HepG2 (cell line): ENCODE data around the gene MYO7A. TPM values are rescaled to one million over a fixed set of nuclear protein-coding genes. Genes with fewer than 3 reads are reported as not detected.

Source experiments
- ATAC-seq: fragments of 200-7000 bp; cut with Tn5 transposase; 3 replicates; pipeline ENCODE4 v1.9.1; 2020; ENCODE audit warnings: mild to moderate bottlenecking, moderate library complexity
- BruUV-seq: library from RNA; stranded (reverse); fragments of 400-500 nt; replicated peaks from 2 replicates; lab custom pipeline; 2021; lab: Mats Ljungman, UMichigan
- CTCF ChIA-PET: fragments of 300-600 bp; formaldehyde crosslinking; extraction: SDS; loops from one replicate; lab custom pipeline; 2021; ENCODE audit warnings: low total read pairs, inconsistent platforms, low intra/inter-chr PET ratio; lab: Yijun Ruan, JAX
- POLR2A ChIA-PET: fragments of 350-600 bp; sonication (Branson Sonifier 250); formaldehyde crosslinking; loops from one replicate; lab custom pipeline; 2020; ENCODE audit warnings: antibody characterized with exemption, inconsistent platforms; lab: Yijun Ruan, JAX
- DNase-seq: peaks from one replicate; pipeline ENCODE4 v3.0.0-alpha.2; 2015; ENCODE audit warnings: low spot score
- FAIRE-seq: peaks from 3 replicates; lab custom pipeline; 2011; peaks lifted over from hg19 to GRCh38; lab: Jason Lieb, UNC
- H2AFZ ChIP-seq: one replicate; pipeline ENCODE4 v1.6.1; 2011; ENCODE audit warnings: low read length, inconsistent platforms
- H3K27ac ChIP-seq: fragments of 300-600 bp; 3 replicates; pipeline ENCODE4 v1.8.0; 2011; ENCODE audit warnings: mixed run types, mild to moderate bottlenecking, mixed read lengths, low read length, inconsistent platforms; ENCODE audit not compliant: insufficient read depth; ENCODE audit errors: extremely low read length
- H3K27me3 ChIP-seq, 2 experiments: fragments of 200-600 bp in 1 of 2; 2 replicates in 1 of 2; 3 replicates in 1 of 2; pipeline versions ENCODE4 v1.6.0 to v1.8.0; 2011; ENCODE audit warnings: low read length in 2 of 2, mild to moderate bottlenecking in 2 of 2, moderate library complexity in 2 of 2, inconsistent platforms in 1 of 2; ENCODE audit not compliant: insufficient read depth in 2 of 2, control insufficient read depth in 1 of 2
- H3K36me3 ChIP-seq, 2 experiments: fragments of 200-600 bp in 1 of 2; replicated peaks in 1 of 2; 2 replicates in 1 of 2; 3 replicates in 1 of 2; pipeline versions ENCODE4 v1.5.1 to v1.8.0; 2011; ENCODE audit warnings: low read length in 2 of 2, inconsistent platforms in 1 of 2; ENCODE audit not compliant: insufficient read depth in 2 of 2, control insufficient read depth in 1 of 2
- H3K4me1 ChIP-seq: 2 replicates; pipeline ENCODE4 v1.5.1; 2012; ENCODE audit warnings: low read length, inconsistent platforms; ENCODE audit not compliant: insufficient read depth
- H3K4me2 ChIP-seq: 2 replicates; pipeline ENCODE4 v1.6.0; 2011; ENCODE audit warnings: low read depth, low read length, inconsistent platforms
- H3K4me3 ChIP-seq, 3 experiments: fragments of 200-600 bp in 1 of 3; sonication (generic), shearing (Covaris generic) in 1 of 3; replicated peaks in 1 of 3; 2 replicates each; pipeline ENCODE4 v1.5.1; 2011 to 2016; ENCODE audit warnings: low read length in 3 of 3, inconsistent platforms in 2 of 3, low read depth in 2 of 3, mild to moderate bottlenecking in 2 of 3, control low read depth in 1 of 3, mixed read lengths in 1 of 3; ENCODE audit not compliant: insufficient read depth in 1 of 3
- H3K79me2 ChIP-seq: one replicate; pipeline ENCODE4 v1.6.1; 2011; ENCODE audit warnings: low read length, inconsistent platforms; ENCODE audit not compliant: insufficient read depth
- H3K9ac ChIP-seq: 2 replicates; pipeline ENCODE4 v1.6.0; 2011; ENCODE audit warnings: mild to moderate bottlenecking, low read depth, low read length, inconsistent platforms; ENCODE audit not compliant: insufficient read depth
- H3K9me3 ChIP-seq: 2 replicates; pipeline ENCODE4 v1.5.1; 2012; ENCODE audit warnings: mild to moderate bottlenecking, low read length
- H4K20me1 ChIP-seq: 2 replicates; pipeline ENCODE4 v1.6.0; 2011; ENCODE audit warnings: inconsistent platforms, mild to moderate bottlenecking, low read length, moderate library complexity; ENCODE audit not compliant: insufficient read depth
- CTCF ChIP-seq: sonication (generic); formaldehyde crosslinking; IDR thresholded peaks from 2 replicates; pipeline ENCODE4 v1.5.0; 2020; ENCODE audit warnings: mild to moderate bottlenecking, missing genetic modification reagents, moderate library complexity
- POLR2AphosphoS2 ChIP-seq: IDR thresholded peaks from 2 replicates; pipeline ENCODE4 v1.6.1; 2011; ENCODE audit warnings: low read depth, low read length, improper control_type of control experiment
- SMC3 ChIP-seq: IDR thresholded peaks from 2 replicates; pipeline ENCODE4 v1.6.1; 2011; ENCODE audit warnings: low read length, improper control_type of control experiment
- STAG1 ChIP-seq: sonication (generic); formaldehyde crosslinking; IDR thresholded peaks from 2 replicates; pipeline ENCODE4 v1.4.0; 2020; ENCODE audit warnings: missing genetic modification reagents
- ZNF24 ChIP-seq: fragments of 450-650 bp; IDR thresholded peaks from 2 replicates; pipeline ENCODE4 v1.6.1; 2017; ENCODE audit warnings: antibody characterized with exemption, mild to moderate bottlenecking
- ZNF263 ChIP-seq: sonication (generic); formaldehyde crosslinking; IDR thresholded peaks from 2 replicates; pipeline ENCODE4 v1.4.0; 2020; ENCODE audit warnings: missing genetic modification reagents
- WGBS: methylation state at CpG from one replicate; pipeline ENCODE4 v1.1.6; 2017; ENCODE audit warnings: low lambda C conversion rate; 5-methylcytosine and 5-hydroxymethylcytosine counted together
- in situ Hi-C: cut with HindIII; loops from 2 replicates; pipeline ENCODE4 v1.10.0; 2017; ENCODE audit warnings: low pct_unique_long_range_greater_than_20kb; ENCODE audit not compliant: extremely low pct_ligation_motif_present
- intact Hi-C: fragments of 100-400 bp; cut with micrococcal nuclease; formaldehyde crosslinking; loops from one replicate; pipeline ENCODE4 v1.10.0; 2022; ENCODE audit not compliant: unreplicated experiment
- polyA plus RNA-seq, 8 experiments: library from polyadenylated mRNA; depleted of rRNA in 3 of 8; stranded (reverse) in 7 of 8; unstranded in 1 of 8; fragments of >200 nt; fragmentation: Illumina TruSeq in 4 of 8; extraction: Trizol in 4 of 8; gene quantifications; 2 replicates each; pipeline versions ENCODE4 v1.2.1 to v1.2.3, GENCODE V29; 2011 to 2016; ENCODE audit warnings: low read depth in 4 of 8, missing spikeins in 1 of 8, mixed read lengths in 1 of 8; ENCODE audit not compliant: insufficient read depth in 1 of 8
- total RNA-seq, 5 experiments: library from RNA; depleted of rRNA; stranded (reverse); fragments of >200 nt; fragmentation: Illumina TruSeq; extraction: Trizol; gene quantifications; 2 replicates each; pipeline ENCODE4 v1.2.3, GENCODE V29; 2016; ENCODE audit warnings: low read depth in 1 of 5
- TF ChIP-seq, protein P1 (sequence below): sonication (generic); formaldehyde crosslinking; IDR thresholded peaks from 2 replicates; pipeline ENCODE4 v1.8.1; 2022; ENCODE audit warnings: low read depth, mild to moderate bottlenecking, missing genetic modification reagents

The MYO7A gene
- total and polyA plus RNA-seq, 2 of the 13 experiments (the other 11 are each of a cell fraction or from before 2014, with no cell fraction given), result 7.5 to 10.0 TPM

DNA sequence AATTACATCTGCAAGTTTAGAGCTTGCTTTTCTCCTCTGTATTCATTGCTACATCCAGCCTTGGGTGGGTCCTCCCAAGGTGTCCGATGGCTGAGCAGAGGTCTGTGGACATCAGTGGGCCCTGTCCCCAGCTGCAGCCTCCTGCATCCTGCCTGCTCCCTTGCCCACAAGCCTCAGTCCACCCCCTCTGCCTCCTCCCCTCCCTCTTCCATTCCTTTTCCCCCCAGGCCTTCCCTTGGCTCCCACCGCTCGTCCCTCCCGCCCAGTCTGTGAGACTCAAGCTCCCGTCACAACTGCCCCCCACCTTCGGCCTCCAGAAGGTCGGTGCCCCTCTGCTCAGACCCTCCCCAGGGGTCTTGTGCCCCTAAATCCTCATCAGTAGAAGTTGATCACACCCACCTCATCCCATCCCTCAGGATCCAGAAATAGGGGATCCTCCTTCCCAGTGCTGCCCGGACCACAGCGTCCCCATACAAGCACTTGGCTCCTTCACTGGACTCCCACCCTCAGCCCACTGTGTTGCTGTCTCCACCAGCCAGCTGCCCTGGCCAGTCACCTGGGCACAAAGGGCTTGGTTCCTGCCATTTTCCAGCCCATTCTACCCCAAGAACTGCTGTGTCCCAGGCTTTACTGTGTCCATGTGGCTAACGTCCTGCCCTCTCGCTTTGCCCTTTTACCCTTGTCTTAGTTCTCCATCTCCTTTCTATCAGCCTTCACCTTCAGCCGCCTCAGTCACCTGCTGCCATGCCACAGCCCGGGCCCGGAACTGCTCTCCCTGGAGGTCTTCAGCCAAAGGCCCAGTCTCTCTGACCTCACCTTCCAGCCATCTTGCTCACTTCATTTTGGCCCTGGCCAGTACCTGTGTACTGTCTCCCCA, 27.6 kb upstream of the MYO7A start:
- no peak overlapping the region for H3K4me3 ChIP-seq
- H3K36me3 ChIP-seq, result no peaks in the 10 kb centered on the region
- CTCF ChIA-PET, result interaction anchor here (1.8 to 2.7 kb wide), 2 partner anchors 53 to 181 kb away, joined by 6 to 18 read pairs; no protein-coding TSS in a partner anchor
- POLR2A ChIA-PET, result no interaction called here
- H3K9me3 ChIP-seq, result no peaks in the 10 kb centered on the region
- no peak for FAIRE-seq
- in situ Hi-C loops, result no loop called here
- 80% methylated on average over 14 of the region's 14 CpGs for WGBS
- H3K27me3 ChIP-seq, result peaks cover 0 to 4% of the 10 kb centered on the region in 2 experiments; a peak in 1 of 5 replicates
- no peak overlapping the region for H3K4me2 ChIP-seq
- TF ChIP-seq ZNF263 (CRISPR knock-in tag) (no peak), POLR2AphosphoS2 (no peak)
- TF ChIP-seq, all 625 proteins: peak for 0
- BruUV-seq, result no TSS peak
- intact Hi-C loops, result loop anchor here (2.0 kb wide), 1 partner anchor 54 kb away; no protein-coding TSS in a partner anchor
- Histone ChIP-seq H3K9ac (no peak overlapping the region), H4K20me1 (no peaks in the 10 kb centered on the region), H3K4me1 (peaks cover 22% of the 10 kb centered on the region), H3K79me2 (no peaks in the 10 kb centered on the region), H3K27ac (no peak overlapping the region), H2AFZ (no peak overlapping the region)
- DNase-seq, result no peak
- no peak for ATAC-seq

- ChIA-PET CTCF (interaction anchor here (1.8 to 2.7 kb wide), 2 partner anchors 54 to 181 kb away, joined by 6 to 18 read pairs; no protein-coding TSS in a partner anchor), POLR2A (no interaction called here)
- FAIRE-seq (peak; percentile 51), ATAC-seq (peak; percentile 45), DNase-seq (peak; percentile 41)
- H3K27me3 ChIP-seq, result peaks cover 1 to 4% of the 10 kb centered on the region in 2 experiments; a peak in 2 of 5 replicates
- H3K36me3 ChIP-seq, result no peaks in the 10 kb centered on the region
- no peaks in the 10 kb centered on the region for H4K20me1 ChIP-seq
- TF ChIP-seq SMC3, result peak; percentile 45; the same call in 1 of the 2 replicates
- TF ChIP-seq, protein P1, sequence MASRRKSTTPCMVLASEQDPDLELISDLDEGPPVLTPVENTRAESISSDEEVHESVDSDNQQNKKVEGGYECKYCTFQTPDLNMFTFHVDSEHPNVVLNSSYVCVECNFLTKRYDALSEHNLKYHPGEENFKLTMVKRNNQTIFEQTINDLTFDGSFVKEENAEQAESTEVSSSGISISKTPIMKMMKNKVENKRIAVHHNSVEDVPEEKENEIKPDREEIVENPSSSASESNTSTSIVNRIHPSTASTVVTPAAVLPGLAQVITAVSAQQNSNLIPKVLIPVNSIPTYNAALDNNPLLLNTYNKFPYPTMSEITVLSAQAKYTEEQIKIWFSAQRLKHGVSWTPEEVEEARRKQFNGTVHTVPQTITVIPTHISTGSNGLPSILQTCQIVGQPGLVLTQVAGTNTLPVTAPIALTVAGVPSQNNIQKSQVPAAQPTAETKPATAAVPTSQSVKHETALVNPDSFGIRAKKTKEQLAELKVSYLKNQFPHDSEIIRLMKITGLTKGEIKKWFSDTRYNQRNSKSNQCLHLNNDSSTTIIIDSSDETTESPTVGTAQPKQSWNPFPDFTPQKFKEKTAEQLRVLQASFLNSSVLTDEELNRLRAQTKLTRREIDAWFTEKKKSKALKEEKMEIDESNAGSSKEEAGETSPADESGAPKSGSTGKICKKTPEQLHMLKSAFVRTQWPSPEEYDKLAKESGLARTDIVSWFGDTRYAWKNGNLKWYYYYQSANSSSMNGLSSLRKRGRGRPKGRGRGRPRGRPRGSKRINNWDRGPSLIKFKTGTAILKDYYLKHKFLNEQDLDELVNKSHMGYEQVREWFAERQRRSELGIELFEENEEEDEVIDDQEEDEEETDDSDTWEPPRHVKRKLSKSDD (CRISPR knock-in tag), result no peak
- peak; percentile 56 for TF ChIP-seq CTCF (CRISPR knock-in tag)
- peak; percentile 55 for TF ChIP-seq STAG1 (CRISPR knock-in tag)
- TF ChIP-seq ZNF24, result peak; percentile 85
- H3K4me3 ChIP-seq, result no peak overlapping the region
- 61% methylated on average over 5 of the region's 5 CpGs for WGBS
- peaks cover 22% of the 10 kb centered on the region for H3K4me1 ChIP-seq
- no peaks in the 10 kb centered on the region for H3K9me3 ChIP-seq
- no peak overlapping the region for H3K9ac ChIP-seq
- in situ Hi-C loops (no loop called here), intact Hi-C loops (loop anchor here (2.0 kb wide), 1 partner anchor 54 kb away; no protein-coding TSS in a partner anchor)
- no peak overlapping the region for H3K27ac ChIP-seq
- no peak overlapping the region for H2AFZ ChIP-seq
- no peaks in the 10 kb centered on the region for H3K79me2 ChIP-seq
- no TSS peak for BruUV-seq
- H3K4me2 ChIP-seq, result no peak overlapping the region
Measured at GRCh38 chr11:77101043-77101537, 27.0 kb upstream of the MYO7A start.
